MM.1S (cell line): Measurements from ENCODE around the gene TSHZ2.

Source experiments
- CTCF ChIP-seq: fragments of 300-600 bp; sonication (generic); IDR thresholded peaks from 2 replicates; pipeline ENCODE4 v1.5.1; 2016; ENCODE audit warnings: antibody characterized with exemption, low read length, mixed read lengths
- EZH2 ChIP-seq: fragments of 300-600 bp; sonication (generic); optimal IDR thresholded peaks from 2 replicates; pipeline ENCODE3; 2017; ENCODE audit warnings: low read depth, mild to moderate bottlenecking, antibody characterized with exemption, low read length, mixed read lengths
- EZH2phosphoT487 ChIP-seq: fragments of 300-600 bp; sonication (generic); IDR thresholded peaks from 2 replicates; pipeline ENCODE4 v1.6.1; 2018; ENCODE audit warnings: antibody characterized with exemption, low read length

- TF ChIP-seq EZH2phosphoT487 (no peak), CTCF (no peak), EZH2 (no peak)
These were observed 326.1 kb downstream of the TSHZ2 start for GRCh38 chr20:53298260-53298659.
